VCaP (cell line): ENCODE data around the gene MPHOSPH10.
A peak's percentile ranks its signal among the peaks of the same experiment; 100 is the strongest.

ENCODE experiments used
- H3K27ac ChIP-seq: fragments of 450-650 bp; 2 replicates; pipeline ENCODE4 v1.5.1; 2017
- TF ChIP-seq, protein P1 (sequence below): fragments of 450-650 bp; conservative IDR thresholded peaks from 2 replicates; pipeline ENCODE4 v1.5.1; 2017; ENCODE audit warnings: mild to moderate bottlenecking, moderate library complexity

MPHOSPH10 gene

DNA sequence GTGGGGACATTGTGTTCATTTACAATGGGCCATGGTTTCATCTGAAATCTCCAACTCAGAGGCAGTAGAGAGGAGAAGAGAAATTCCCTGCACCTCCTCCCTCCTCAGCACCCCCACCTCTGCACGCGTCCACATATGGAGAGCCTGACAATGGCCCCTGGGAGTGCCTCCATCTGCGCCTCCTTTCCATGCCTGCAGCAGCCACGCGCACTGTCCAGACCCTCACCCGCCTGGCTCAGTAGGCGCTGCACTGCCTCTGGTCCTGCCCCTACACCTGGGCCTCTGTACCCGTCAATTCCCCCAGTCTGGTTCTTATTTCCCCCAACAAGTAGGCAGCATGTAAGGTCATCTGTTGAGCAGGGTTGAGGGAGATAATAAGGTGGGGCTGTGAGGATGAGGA is 23.8 kb downstream of the MPHOSPH10 start:
- TF ChIP-seq, protein P1, sequence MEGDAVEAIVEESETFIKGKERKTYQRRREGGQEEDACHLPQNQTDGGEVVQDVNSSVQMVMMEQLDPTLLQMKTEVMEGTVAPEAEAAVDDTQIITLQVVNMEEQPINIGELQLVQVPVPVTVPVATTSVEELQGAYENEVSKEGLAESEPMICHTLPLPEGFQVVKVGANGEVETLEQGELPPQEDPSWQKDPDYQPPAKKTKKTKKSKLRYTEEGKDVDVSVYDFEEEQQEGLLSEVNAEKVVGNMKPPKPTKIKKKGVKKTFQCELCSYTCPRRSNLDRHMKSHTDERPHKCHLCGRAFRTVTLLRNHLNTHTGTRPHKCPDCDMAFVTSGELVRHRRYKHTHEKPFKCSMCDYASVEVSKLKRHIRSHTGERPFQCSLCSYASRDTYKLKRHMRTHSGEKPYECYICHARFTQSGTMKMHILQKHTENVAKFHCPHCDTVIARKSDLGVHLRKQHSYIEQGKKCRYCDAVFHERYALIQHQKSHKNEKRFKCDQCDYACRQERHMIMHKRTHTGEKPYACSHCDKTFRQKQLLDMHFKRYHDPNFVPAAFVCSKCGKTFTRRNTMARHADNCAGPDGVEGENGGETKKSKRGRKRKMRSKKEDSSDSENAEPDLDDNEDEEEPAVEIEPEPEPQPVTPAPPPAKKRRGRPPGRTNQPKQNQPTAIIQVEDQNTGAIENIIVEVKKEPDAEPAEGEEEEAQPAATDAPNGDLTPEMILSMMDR: no peak

DNA sequence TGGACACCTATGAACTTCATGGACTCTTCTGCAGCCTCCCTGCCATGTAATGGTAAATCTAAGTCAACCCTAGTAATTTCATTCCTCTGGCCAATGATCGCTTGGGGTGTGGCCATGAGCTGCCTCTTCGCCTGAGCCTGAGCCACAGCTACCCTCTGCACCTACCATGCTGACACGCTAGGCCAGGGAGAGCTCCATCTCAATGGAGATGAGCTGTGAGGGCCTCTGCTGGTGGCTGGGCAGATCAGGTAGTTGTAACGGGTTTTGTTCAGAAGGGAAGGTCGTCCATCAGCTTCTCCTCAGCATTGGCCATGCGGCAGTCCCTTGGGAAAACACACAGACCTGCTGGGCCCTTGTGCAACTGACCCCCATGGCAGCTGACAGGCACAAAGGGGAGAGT is 24.4 kb downstream of the MPHOSPH10 start:
- no peak overlapping the region for H3K27ac ChIP-seq
- TF ChIP-seq, protein P1: no peak; the same call in 1 of the 2 replicates

More for the DNA sequence above, 23.8 kb downstream of the MPHOSPH10 start:
- no peak overlapping the region for H3K27ac ChIP-seq

DNA sequence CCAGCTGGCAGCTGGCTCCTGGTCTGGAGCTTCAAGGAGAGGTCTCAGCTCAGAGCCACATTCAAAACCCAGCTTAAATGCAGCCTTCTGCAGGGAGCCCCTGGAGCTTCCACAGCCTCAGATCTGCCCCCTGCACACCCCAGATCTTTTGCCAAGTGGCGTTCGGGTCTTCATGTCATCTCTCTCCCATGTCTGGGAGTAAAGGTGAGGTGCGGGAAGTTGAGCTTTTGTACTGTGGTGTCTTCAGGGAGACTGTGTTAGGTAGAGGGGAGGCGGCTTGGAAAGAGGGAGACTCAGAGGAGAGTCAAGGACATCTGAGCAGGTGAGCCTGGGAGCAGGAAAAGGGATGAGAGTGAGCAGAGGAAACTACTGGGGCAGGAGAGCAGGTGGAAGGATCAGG is 25.4 kb downstream of the MPHOSPH10 start:
- TF ChIP-seq, protein P1: no peak
- H3K27ac ChIP-seq: no peak overlapping the region

DNA sequence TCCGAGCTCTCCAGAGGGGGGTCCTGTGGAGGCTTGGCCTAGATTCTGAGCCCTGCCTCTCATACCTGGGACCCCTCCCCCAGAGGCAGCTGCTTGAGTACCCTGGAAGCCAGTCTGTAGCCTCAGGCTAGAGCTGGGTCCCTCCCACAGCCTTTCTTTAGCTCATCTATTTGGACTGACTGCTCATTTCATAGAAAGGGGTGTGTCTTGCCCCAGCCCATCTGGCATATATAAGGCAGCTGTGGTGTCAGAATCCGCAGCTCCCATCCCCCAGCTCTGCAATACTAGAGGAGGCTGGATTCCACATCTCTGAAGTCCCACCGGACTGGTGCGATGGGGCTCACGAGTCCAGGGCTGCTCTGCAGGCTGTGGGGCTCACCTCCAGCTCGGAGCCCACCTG is 26.1 kb downstream of the MPHOSPH10 start:
- TF ChIP-seq, protein P1: no peak
- H3K27ac ChIP-seq: no peak overlapping the region

DNA sequence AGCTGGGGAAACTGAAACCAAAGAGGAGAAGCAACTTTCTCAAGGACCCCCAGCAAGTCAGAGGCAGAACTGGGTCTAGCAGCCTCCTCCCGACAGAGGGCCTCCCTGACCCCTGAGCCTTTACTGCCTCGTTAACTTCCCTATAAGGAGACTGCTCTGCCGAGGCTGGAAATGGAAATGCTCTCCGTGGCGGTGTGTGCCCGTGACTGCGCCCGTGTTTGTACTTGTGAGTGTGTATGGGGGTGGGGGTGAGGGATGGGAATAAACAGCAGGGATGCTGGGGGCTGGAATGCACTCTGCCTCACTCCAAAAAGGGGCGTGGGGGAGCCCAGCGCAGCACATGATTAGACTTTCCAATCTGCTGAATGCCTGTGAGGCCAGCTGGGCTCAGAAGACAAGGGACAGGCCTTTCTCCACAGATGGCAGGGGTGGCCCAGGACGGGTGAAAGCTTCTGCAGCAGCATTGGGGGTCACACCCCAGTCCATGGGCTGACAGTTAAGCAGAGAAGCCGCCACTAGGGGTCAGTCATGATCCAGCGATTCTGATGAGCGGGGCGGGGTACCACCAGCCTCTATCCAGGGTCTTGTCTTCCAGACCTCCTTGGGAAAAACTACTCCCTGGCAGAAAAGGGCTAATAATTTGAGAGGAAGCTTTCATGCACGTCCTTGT is 26.8 kb downstream of the MPHOSPH10 start:
- TF ChIP-seq, protein P1: peak; percentile 76
- no peak overlapping the region for H3K27ac ChIP-seq

DNA sequence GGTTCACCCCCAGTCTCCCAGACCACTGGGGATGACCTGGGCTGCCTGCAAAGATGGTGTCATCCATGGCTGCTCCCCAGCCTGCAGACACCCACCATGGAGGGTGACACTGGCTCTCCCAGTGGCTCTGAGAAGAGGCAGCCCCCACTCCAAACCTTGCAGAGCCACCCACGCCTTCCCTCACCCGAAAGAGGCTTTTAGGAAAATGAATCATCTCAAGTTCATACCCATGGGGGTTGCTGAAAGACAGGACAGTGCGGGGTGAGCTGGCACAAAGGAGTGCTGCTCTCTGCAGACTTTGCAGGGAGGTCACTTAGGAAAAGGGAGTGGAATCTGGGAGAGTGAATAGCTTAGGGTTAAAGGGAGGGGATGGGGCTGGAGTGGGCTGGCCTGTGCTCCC is 36.4 kb downstream of the MPHOSPH10 start:
- TF ChIP-seq, protein P1: no peak
- no peak overlapping the region for H3K27ac ChIP-seq

DNA sequence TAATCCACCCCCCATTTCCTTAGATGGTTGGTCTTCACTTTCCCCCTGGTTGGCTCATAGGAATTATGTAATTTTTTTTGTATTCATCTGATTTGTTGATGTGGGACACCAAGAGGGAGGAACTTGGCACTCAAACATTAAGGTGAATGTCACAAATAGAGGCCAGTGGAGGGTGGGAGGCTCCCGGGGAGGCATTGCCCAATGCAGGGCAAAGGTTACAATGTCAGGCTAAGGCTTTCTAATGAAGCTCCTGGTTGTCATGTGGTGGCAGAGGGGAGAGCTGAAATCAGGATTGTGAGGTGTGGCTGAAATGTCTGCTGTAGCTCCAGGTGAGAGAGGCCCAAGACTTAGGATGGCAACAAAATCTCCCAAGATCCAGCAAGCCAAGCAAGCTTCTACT is 42.7 kb downstream of the MPHOSPH10 start:
- TF ChIP-seq, protein P1: no peak
- H3K27ac ChIP-seq: no peak overlapping the region
